K562 (cell line): ENCODE data around the gene ZNF350. TPM values are rescaled to one million over a fixed set of nuclear protein-coding genes. Genes with fewer than 3 reads are reported as not detected.
A peak's percentile ranks its signal among the peaks of the same experiment; 100 is the strongest.

Experiments
- BACH1 ChIP-seq: fragments of 200-800 bp; sonication (Bioruptor generic); IDR thresholded peaks from 2 replicates; pipeline ENCODE4 v1.6.1; 2016; ENCODE audit warnings: missing genetic modification characterization, missing compliant biosample characterization
- DIDO1 ChIP-seq: fragments of 450-650 bp; IDR thresholded peaks from 2 replicates; pipeline ENCODE4 v1.6.1; 2016; ENCODE audit warnings: low read depth, missing biosample characterization, missing genetic modification characterization
- DPF2 ChIP-seq: fragments of 450-650 bp; IDR thresholded peaks from 2 replicates; pipeline ENCODE4 v1.6.1; 2016
- ESRRB ChIP-seq: fragments of 250-450 bp; sonication (Bioruptor Pico); IDR thresholded peaks from 2 replicates; pipeline ENCODE4 v1.5.0; 2020; ENCODE audit warnings: mild to moderate bottlenecking, moderate library complexity, borderline replicate concordance
- EWSR1 ChIP-seq: fragments of 450-650 bp; IDR thresholded peaks from 2 replicates; pipeline ENCODE4 v1.6.1; 2018; ENCODE audit warnings: borderline replicate concordance, mild to moderate bottlenecking, low read depth, moderate library complexity; ENCODE audit not compliant: partially characterized antibody
- EZH2 ChIP-seq: IDR thresholded peaks from 2 replicates; pipeline ENCODE4 v1.6.1; 2012; ENCODE audit warnings: low read depth, mild to moderate bottlenecking, inconsistent platforms, low read length, borderline replicate concordance
- MTA2 ChIP-seq: fragments of 450-650 bp; IDR thresholded peaks from 2 replicates; pipeline ENCODE4 v1.6.1; 2016; ENCODE audit warnings: low read depth
- NR0B1 ChIP-seq: fragments of 450-650 bp; IDR thresholded peaks from one replicate; pipeline ENCODE4 v1.6.1; 2018; ENCODE audit warnings: mild to moderate bottlenecking, moderate library complexity; ENCODE audit not compliant: partially characterized antibody
- RBM39 ChIP-seq: fragments of 200-400 bp; formaldehyde crosslinking; optimal IDR thresholded peaks from 2 replicates; pipeline ENCODE3; 2018; ENCODE audit warnings: low read depth, low read length
- SIN3A ChIP-seq, 2 experiments: fragments of 150-350 bp in 1 of 2; IDR thresholded peaks; 2 replicates each; pipeline ENCODE4 v1.6.1; 2011 to 2016; ENCODE audit warnings: borderline replicate concordance in 2 of 2, low read depth in 2 of 2, low read length in 2 of 2, mild to moderate bottlenecking in 2 of 2, moderate library complexity in 2 of 2; ENCODE audit not compliant: control insufficient read depth in 1 of 2
- SIRT6 ChIP-seq: IDR thresholded peaks from one replicate; pipeline ENCODE4 v1.6.1; 2012; ENCODE audit warnings: low read depth, mild to moderate bottlenecking, control low read depth, inconsistent platforms, low read length, moderate library complexity
- SP2 ChIP-seq: IDR thresholded peaks from 2 replicates; pipeline ENCODE4 v1.6.1; 2011; ENCODE audit warnings: mild to moderate bottlenecking, low read depth, low read length, moderate library complexity; ENCODE audit not compliant: poor library complexity, severe bottlenecking; ENCODE audit errors: extremely low read depth
- XRCC3 ChIP-seq: fragments of 450-650 bp; IDR thresholded peaks from 2 replicates; pipeline ENCODE4 v1.6.1; 2017; ENCODE audit warnings: mild to moderate bottlenecking, moderate library complexity
- ZBTB40 ChIP-seq, 2 experiments: fragments of 450-650 bp in 1 of 2; sonication (generic) in 1 of 2; formaldehyde crosslinking in 1 of 2; IDR thresholded peaks; 2 replicates each; pipeline versions ENCODE4 v1.7.1 to v1.9.0; 2016 to 2022; ENCODE audit warnings: inconsistent platforms in 1 of 2, mild to moderate bottlenecking in 1 of 2, missing genetic modification reagents in 1 of 2
- polyA plus RNA-seq, 8 experiments: library from polyadenylated mRNA; depleted of rRNA in 4 of 8; stranded (reverse) in 5 of 8; unstranded in 3 of 8; fragments of >200 nt; fragmentation: Nextera tagmentation in 2 of 8; fragmentation: Illumina TruSeq in 1 of 8; extraction: Ambion mirVana in 2 of 8; extraction: Trizol in 1 of 8; gene quantifications; 2 replicates each; pipeline versions ENCODE4 v1.2.1 to v1.2.3, GENCODE V29; 2011 to 2014; ENCODE audit warnings: inconsistent platforms in 1 of 8, missing spikeins in 1 of 8
- total RNA-seq, 7 experiments: library from RNA; depleted of rRNA in 6 of 7; stranded (reverse); fragments of >200 nt in 6 of 7; fragmentation: Illumina TruSeq in 2 of 7; extraction: Trizol in 2 of 7; gene quantifications; 2 replicates each; pipeline versions ENCODE4 v1.2.1 to v1.2.3, GENCODE V29; 2011 to 2021; ENCODE audit warnings: low replicate concordance in 1 of 7

Gene ZNF350
- total and polyA plus RNA-seq, 9 of the 15 experiments (the other 6 are each of a cell fraction or from before 2014, with no cell fraction given) = 1.7 to 4.8 (median 2.9) TPM

- TF ChIP-seq NR0B1 (no peak), SIN3A (IDR thresholded peaks at IDR 0.05; ENCODE audit: borderline replicate concordance in 2 of 2, control insufficient read depth in 1 of 2, low read depth in 2 of 2, low read length in 2 of 2) (peak; percentile 77 to 84; a peak in 2 of 4 replicates), ZBTB40 (IDR thresholded peaks at IDR 0.05) (peak; percentile 51), ZBTB40 (CRISPR knock-in tag; IDR thresholded peaks at IDR 0.05) (no peak), XRCC3 (no peak), SIRT6 (no peak), EWSR1 (no peak), MTA2 (no peak), EZH2 (no peak), RBM39 (no peak), DIDO1 (tag) (peak; percentile 95), ESRRB (no peak), BACH1 (tag) (peak; percentile 76), DPF2 (peak; percentile 50; the same call in 1 of the 2 replicates), SP2 (no peak)
These were observed 41.6 kb upstream of the ZNF350 start, which contains the start of gene ZNF614 (continued) for GRCh38 chr19:52028027-52028779.
